ENCODE measurements around the gene SERPINF2.
"Not testable (repeated sequence)": the region's sequence is repeated elsewhere in the genome, so short reads cannot be mapped to it uniquely, and the experiment has no call there.

The SERPINF2 gene

DNA sequence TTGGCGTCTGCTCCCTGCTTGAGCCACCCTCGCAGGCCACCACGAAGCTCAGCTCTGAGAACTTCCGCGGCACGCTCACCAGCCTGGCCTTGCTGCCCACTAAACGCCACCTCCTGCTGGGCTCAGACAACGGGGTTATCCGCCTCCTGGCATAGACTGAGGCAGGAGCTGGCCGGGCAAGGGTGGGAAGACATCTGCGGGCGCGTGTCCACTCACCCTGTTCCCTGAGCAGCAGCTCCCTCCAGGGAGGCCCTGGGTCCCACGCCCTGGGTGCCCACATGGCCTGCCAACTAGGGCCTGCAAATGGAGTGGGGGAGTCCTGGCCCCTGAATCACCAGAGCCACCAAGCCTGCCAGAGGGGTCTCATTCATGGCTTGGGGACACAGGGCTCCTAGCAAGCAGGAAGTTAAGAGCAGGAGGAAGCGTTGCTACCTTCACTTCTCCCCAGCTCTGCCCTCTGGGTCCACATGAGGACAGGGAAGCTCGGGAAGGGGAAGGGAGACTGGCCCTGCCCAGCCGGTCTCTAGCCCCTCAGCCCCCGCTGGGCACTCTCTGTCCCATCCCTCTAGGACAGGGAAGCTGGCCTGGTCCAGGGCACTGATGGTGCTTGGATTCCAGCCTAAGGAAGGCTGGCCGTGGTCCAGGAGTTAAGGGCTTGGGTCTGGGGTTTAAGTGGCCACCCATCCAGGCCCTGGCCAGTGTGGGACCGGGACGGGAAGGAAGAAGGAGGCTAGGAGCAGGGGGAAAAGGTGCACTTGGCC, 5.0 kb upstream of the SERPINF2 start:
- H3K27ac ChIP-seq (ENCODE audit: low read length) = no peak overlapping the region
- ATAC-seq (ENCODE audit: insufficient read depth, low read depth) = no peak
- peaks cover 14% of the 10 kb centered on the region for H3K36me3 ChIP-seq (ENCODE audit: insufficient read depth, low read length)
- H3K4me3 ChIP-seq (ENCODE audit: low read depth in 1 of 2, low read length in 2 of 2) = no peak overlapping the region
- no peak overlapping the region for H3K4me2 ChIP-seq (ENCODE audit: insufficient read depth, low read length)
- no peaks in the 10 kb centered on the region for H3K9me3 ChIP-seq (ENCODE audit: insufficient read depth, low read length, severe bottlenecking)
- no peak for TF ChIP-seq EZH2 (IDR thresholded peaks at IDR 0.05; ENCODE audit: borderline replicate concordance, low read depth, low read length, severe bottlenecking)
- TF ChIP-seq, protein P1, sequence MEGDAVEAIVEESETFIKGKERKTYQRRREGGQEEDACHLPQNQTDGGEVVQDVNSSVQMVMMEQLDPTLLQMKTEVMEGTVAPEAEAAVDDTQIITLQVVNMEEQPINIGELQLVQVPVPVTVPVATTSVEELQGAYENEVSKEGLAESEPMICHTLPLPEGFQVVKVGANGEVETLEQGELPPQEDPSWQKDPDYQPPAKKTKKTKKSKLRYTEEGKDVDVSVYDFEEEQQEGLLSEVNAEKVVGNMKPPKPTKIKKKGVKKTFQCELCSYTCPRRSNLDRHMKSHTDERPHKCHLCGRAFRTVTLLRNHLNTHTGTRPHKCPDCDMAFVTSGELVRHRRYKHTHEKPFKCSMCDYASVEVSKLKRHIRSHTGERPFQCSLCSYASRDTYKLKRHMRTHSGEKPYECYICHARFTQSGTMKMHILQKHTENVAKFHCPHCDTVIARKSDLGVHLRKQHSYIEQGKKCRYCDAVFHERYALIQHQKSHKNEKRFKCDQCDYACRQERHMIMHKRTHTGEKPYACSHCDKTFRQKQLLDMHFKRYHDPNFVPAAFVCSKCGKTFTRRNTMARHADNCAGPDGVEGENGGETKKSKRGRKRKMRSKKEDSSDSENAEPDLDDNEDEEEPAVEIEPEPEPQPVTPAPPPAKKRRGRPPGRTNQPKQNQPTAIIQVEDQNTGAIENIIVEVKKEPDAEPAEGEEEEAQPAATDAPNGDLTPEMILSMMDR (IDR thresholded peaks at IDR 0.05; ENCODE audit: borderline replicate concordance, extremely low read depth, low read length, poor library complexity, severe bottlenecking) = no peak
- DNase-seq = no peak
- H3K9ac ChIP-seq (ENCODE audit: low read depth, low read length) = no peak overlapping the region
- no peaks in the 10 kb centered on the region for H3K27me3 ChIP-seq (ENCODE audit: insufficient read depth, low read length, poor library complexity)
- H3K79me2 ChIP-seq (ENCODE audit: insufficient read depth, low read length) = no peaks in the 10 kb centered on the region
- no peaks in the 10 kb centered on the region for H3K4me1 ChIP-seq (ENCODE audit: insufficient read depth, low read length)
- no peak overlapping the region for H2AFZ ChIP-seq (ENCODE audit: low read depth, low read length)
- no peaks in the 10 kb centered on the region for H4K20me1 ChIP-seq (ENCODE audit: insufficient read depth, low read length)

DNA sequence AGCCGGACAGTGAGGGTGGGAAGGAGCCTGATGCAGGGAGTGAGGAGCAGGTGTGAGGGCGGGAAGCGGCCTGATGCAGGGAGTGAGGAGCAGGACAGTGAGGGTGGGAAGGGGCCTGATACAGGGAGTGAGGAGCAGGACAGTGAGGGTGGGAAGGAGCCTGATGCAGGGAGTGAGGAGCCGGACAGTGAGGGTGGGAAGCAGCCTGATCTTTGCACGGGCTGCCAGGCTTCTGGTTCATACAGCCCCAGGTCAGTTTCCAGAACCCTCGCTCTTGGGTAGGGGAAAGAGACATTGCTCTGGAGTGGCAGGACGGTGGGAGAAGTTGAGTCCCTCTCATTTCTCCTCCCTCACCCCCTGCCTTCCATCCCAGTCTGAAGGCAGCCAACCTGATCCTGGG, 772 bp upstream of the SERPINF2 start:
- not testable (repeated sequence) for H3K9ac ChIP-seq (ENCODE audit: low read depth, low read length); H3K27me3 ChIP-seq (ENCODE audit: insufficient read depth, low read length, poor library complexity); ATAC-seq (ENCODE audit: insufficient read depth, low read depth); H3K36me3 ChIP-seq (ENCODE audit: insufficient read depth, low read length); H3K4me2 ChIP-seq (ENCODE audit: insufficient read depth, low read length); H3K4me3 ChIP-seq (ENCODE audit: low read depth in 1 of 2, low read length in 2 of 2); H3K9me3 ChIP-seq (ENCODE audit: insufficient read depth, low read length, severe bottlenecking); H3K27ac ChIP-seq (ENCODE audit: low read length); H4K20me1 ChIP-seq (ENCODE audit: insufficient read depth, low read length); H3K79me2 ChIP-seq (ENCODE audit: insufficient read depth, low read length); H3K4me1 ChIP-seq (ENCODE audit: insufficient read depth, low read length); H2AFZ ChIP-seq (ENCODE audit: low read depth, low read length); DNase-seq

DNA sequence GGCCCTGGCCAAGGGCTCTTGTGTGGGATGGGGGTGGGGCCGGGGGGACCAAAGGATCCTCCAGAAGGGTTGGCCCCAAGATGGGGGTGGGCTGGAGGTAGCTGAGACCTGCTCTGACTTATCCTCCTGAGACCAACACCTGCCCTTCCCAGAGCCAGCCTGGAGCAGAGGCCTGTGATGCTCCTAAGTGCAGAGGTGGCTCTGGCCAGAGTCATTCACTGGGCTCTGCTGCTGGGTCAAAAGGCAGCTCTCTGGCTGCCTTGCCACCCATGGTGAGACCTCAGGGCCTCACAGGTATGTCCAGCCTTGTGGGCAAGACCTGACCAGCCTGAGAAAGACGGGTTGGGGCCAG, 393 bp downstream of the SERPINF2 start:
- no peaks in the 10 kb centered on the region for H3K4me1 ChIP-seq (ENCODE audit: insufficient read depth, low read length)

More for the DNA sequence above, 393 bp downstream of the SERPINF2 start:
- Histone ChIP-seq H3K4me3 (ENCODE audit: low read depth in 1 of 2, low read length in 2 of 2) (no peak overlapping the region), H3K27ac (ENCODE audit: low read length) (no peak overlapping the region), H3K36me3 (ENCODE audit: insufficient read depth, low read length) (no peaks in the 10 kb centered on the region), H3K79me2 (ENCODE audit: insufficient read depth, low read length) (no peaks in the 10 kb centered on the region), H3K9ac (ENCODE audit: low read depth, low read length) (no peak overlapping the region), H3K27me3 (ENCODE audit: insufficient read depth, low read length, poor library complexity) (no peaks in the 10 kb centered on the region), H4K20me1 (ENCODE audit: insufficient read depth, low read length) (no peaks in the 10 kb centered on the region; the same call in 1 of the 2 replicates), H3K4me2 (ENCODE audit: insufficient read depth, low read length) (no peak overlapping the region), H3K9me3 (ENCODE audit: insufficient read depth, low read length, severe bottlenecking) (no peaks in the 10 kb centered on the region), H2AFZ (ENCODE audit: low read depth, low read length) (no peak overlapping the region)
- TF ChIP-seq, protein P1 (IDR thresholded peaks at IDR 0.05; ENCODE audit: borderline replicate concordance, extremely low read depth, low read length, poor library complexity, severe bottlenecking) = no peak
- TF ChIP-seq EZH2 (IDR thresholded peaks at IDR 0.05; ENCODE audit: borderline replicate concordance, low read depth, low read length, severe bottlenecking) = no peak
- ATAC-seq (ENCODE audit: insufficient read depth, low read depth) (no peak), DNase-seq (no peak)

All from DND-41 (cell line).